GM18951 (cell line): ENCODE measurements around the gene ADAMTS7.
"Not testable (repeated sequence)": the region's sequence is repeated elsewhere in the genome, so short reads cannot be mapped to it uniquely, and the experiment has no call there.

ENCODE experiments used
- POLR2A ChIP-seq: IDR thresholded peaks from 4 replicates; pipeline ENCODE4 v1.6.1; 2011; ENCODE audit warnings: mild to moderate bottlenecking; ENCODE audit not compliant: insufficient read length, insufficient read depth; ENCODE audit errors: extremely low read depth
- in situ Hi-C: fragments of 300-500 bp; cut with MboI; formaldehyde crosslinking; loops from one replicate; pipeline ENCODE4 v1.12.0; 2022; ENCODE audit warnings: low sequenced_read_pairs, mixed read lengths, inconsistent platforms; ENCODE audit not compliant: unreplicated experiment

ADAMTS7 gene

GRCh38 chr15:78768096-78768495 is 43.2 kb downstream of the ADAMTS7 start:
- TF ChIP-seq POLR2A: no peak
- in situ Hi-C loops: no loop called here

- no peak for TF ChIP-seq POLR2A
- in situ Hi-C loops: no loop called here
These were observed 43.8 kb downstream of the ADAMTS7 start for GRCh38 chr15:78767331-78767951.

GRCh38 chr15:78766641-78767071 is 44.6 kb downstream of the ADAMTS7 start:
- in situ Hi-C loops: not testable (repeated sequence)

- in situ Hi-C loops: no loop called here
- TF ChIP-seq POLR2A: no peak
These were observed 45.2 kb downstream of the ADAMTS7 start for GRCh38 chr15:78766041-78766440.

- in situ Hi-C loops: not testable (repeated sequence)
These were observed 46.0 kb downstream of the ADAMTS7 start for GRCh38 chr15:78765154-78765860.

- in situ Hi-C loops: loop anchor here (5.0 kb wide), 1 partner anchor 772 kb away; no protein-coding TSS in a partner anchor
These were observed 46.7 kb downstream of the ADAMTS7 start for GRCh38 chr15:78764340-78765153.

GRCh38 chr15:78763796-78764241 is 47.4 kb downstream of the ADAMTS7 start:
- TF ChIP-seq POLR2A: no peak
- in situ Hi-C loops: loop anchor here (5.0 kb wide), 1 partner anchor 772 kb away; no protein-coding TSS in a partner anchor

- in situ Hi-C loops: loop anchor here (5.0 kb wide), 1 partner anchor 771 kb away; no protein-coding TSS in a partner anchor
- no peak for TF ChIP-seq POLR2A
These were observed 48.1 kb downstream of the ADAMTS7 start for GRCh38 chr15:78762985-78763795.

- in situ Hi-C loops: loop anchor here (5.0 kb wide), 1 partner anchor 770 kb away; no protein-coding TSS in a partner anchor
These were observed 48.8 kb downstream of the ADAMTS7 start for GRCh38 chr15:78762386-78762961.

GRCh38 chr15:78761891-78762385 is 49.3 kb downstream of the ADAMTS7 start:
- in situ Hi-C loops: loop anchor here (5.0 kb wide), 1 partner anchor 770 kb away; no protein-coding TSS in a partner anchor

GRCh38 chr15:78761475-78761874 is 49.8 kb downstream of the ADAMTS7 start:
- in situ Hi-C loops: loop anchor here (5.0 kb wide), 1 partner anchor 769 kb away; no protein-coding TSS in a partner anchor
- TF ChIP-seq POLR2A: peak; percentile 42

More at GRCh38 chr15:78761891-78762385, 49.3 kb downstream of the ADAMTS7 start:
- no peak for TF ChIP-seq POLR2A

- in situ Hi-C loops: loop anchor here (5.0 kb wide), 1 partner anchor 769 kb away; no protein-coding TSS in a partner anchor
- no peak for TF ChIP-seq POLR2A
These were observed 50.2 kb downstream of the ADAMTS7 start for GRCh38 chr15:78761020-78761419.

GRCh38 chr15:78760091-78760882 is 51.0 kb downstream of the ADAMTS7 start:
- in situ Hi-C loops: loop anchor here (5.0 kb wide), 1 partner anchor 768 kb away; no protein-coding TSS in a partner anchor

- in situ Hi-C loops: not testable (repeated sequence)
These were observed 51.8 kb downstream of the ADAMTS7 start for GRCh38 chr15:78759361-78759998.

- in situ Hi-C loops: not testable (repeated sequence)
These were observed 52.6 kb downstream of the ADAMTS7 start for GRCh38 chr15:78758486-78759200.
